Endothelial cell of umbilical vein (primary cell): ENCODE measurements around the gene CNPY1. TPM values are rescaled to one million over a fixed set of nuclear protein-coding genes. Genes with fewer than 3 reads are reported as not detected.

Experiments
- BruUV-seq: library from RNA; stranded (reverse); fragments of 400-500 nt; replicated peaks from 2 replicates; lab custom pipeline; 2021; lab: Mats Ljungman, UMichigan
- CTCF ChIA-PET: fragments of 300-600, 350-600 bp; sonication (Branson Sonifier 250); formaldehyde crosslinking; loops from one replicate; lab custom pipeline; 2021; ENCODE audit warnings: antibody characterized with exemption, inconsistent platforms; lab: Charles Lee
- POLR2A ChIA-PET: fragments of 300-600, 350-600 bp; sonication (Branson Sonifier 250); formaldehyde crosslinking; loops from one replicate; lab custom pipeline; 2021; ENCODE audit warnings: antibody characterized with exemption, inconsistent platforms; lab: Charles Lee
- DNase-seq: peaks from one replicate; pipeline ENCODE4 v3.0.0-alpha.2; 2011; ENCODE audit warnings: low read depth, low spot score
- FAIRE-seq: peaks from 2 replicates; lab custom pipeline; 2011; peaks lifted over from hg19 to GRCh38; lab: Jason Lieb, UNC
- H2AFZ ChIP-seq: 2 replicates; pipeline ENCODE4 v1.6.0; 2012; ENCODE audit warnings: low read depth, low read length, control low read depth, inconsistent platforms
- H3K27ac ChIP-seq: 2 replicates; pipeline ENCODE4 v1.5.1; 2011; ENCODE audit warnings: low read depth, mild to moderate bottlenecking, control low read depth, low read length, moderate library complexity; ENCODE audit not compliant: insufficient read depth
- H3K27me3 ChIP-seq, 2 experiments: 2 replicates each; pipeline versions ENCODE4 v1.6.0 to v1.6.1; 2011; ENCODE audit warnings: low read length in 2 of 2, mixed read lengths in 1 of 2; ENCODE audit not compliant: control insufficient read depth in 2 of 2, insufficient read depth in 2 of 2
- H3K36me3 ChIP-seq, 2 experiments: 2 replicates in 1 of 2; 3 replicates in 1 of 2; pipeline ENCODE4 v1.5.1; 2011; ENCODE audit warnings: low read length in 2 of 2, mild to moderate bottlenecking in 1 of 2, moderate library complexity in 1 of 2; ENCODE audit not compliant: control insufficient read depth in 2 of 2, insufficient read depth in 2 of 2; ENCODE audit errors: extremely low read depth in 1 of 2
- H3K4me1 ChIP-seq: 3 replicates; pipeline ENCODE4 v1.5.1; 2011; ENCODE audit warnings: mild to moderate bottlenecking, low read length; ENCODE audit not compliant: control insufficient read depth, insufficient read depth; ENCODE audit errors: extremely low read depth
- H3K4me2 ChIP-seq: 2 replicates; pipeline ENCODE4 v1.6.1; 2011; ENCODE audit warnings: low read length, control low read depth, mixed read lengths; ENCODE audit not compliant: insufficient read depth
- H3K4me3 ChIP-seq, 3 experiments: fragments of 200-600 bp in 1 of 3; sonication (generic), shearing (Covaris generic) in 1 of 3; replicated peaks in 1 of 3; 2 replicates each; pipeline ENCODE4 v1.5.1; 2011 to 2016; ENCODE audit warnings: control low read depth in 3 of 3, low read length in 3 of 3, mild to moderate bottlenecking in 2 of 3, inconsistent platforms in 1 of 3, low read depth in 1 of 3, moderate library complexity in 1 of 3; ENCODE audit not compliant: insufficient read depth in 1 of 3
- H3K79me2 ChIP-seq: 2 replicates; pipeline ENCODE4 v1.6.0; 2012; ENCODE audit warnings: low read length, inconsistent platforms; ENCODE audit not compliant: control insufficient read depth, insufficient read depth
- H3K9ac ChIP-seq: replicated peaks from 2 replicates; pipeline ENCODE3; 2011; ENCODE audit warnings: low read length, control low read depth; ENCODE audit not compliant: insufficient read depth; ENCODE audit errors: extremely low read depth
- H3K9me1 ChIP-seq: replicated peaks from 3 replicates; pipeline ENCODE4 v1.6.0; 2011; ENCODE audit warnings: mild to moderate bottlenecking, low read length; ENCODE audit not compliant: control insufficient read depth, insufficient read depth; ENCODE audit errors: extremely low read depth
- H3K9me3 ChIP-seq: replicated peaks from 2 replicates; pipeline ENCODE4 v1.5.1; 2012; ENCODE audit warnings: low read length, inconsistent platforms; ENCODE audit not compliant: control insufficient read depth, insufficient read depth
- H4K20me1 ChIP-seq: replicated peaks from 2 replicates; pipeline ENCODE3; 2011; ENCODE audit warnings: mild to moderate bottlenecking, low read length; ENCODE audit not compliant: control insufficient read depth, insufficient read depth; ENCODE audit errors: extremely low read depth
- FOS ChIP-seq: IDR thresholded peaks from 2 replicates; pipeline ENCODE4 v1.6.1; 2011; ENCODE audit warnings: mild to moderate bottlenecking, low read length, moderate library complexity, borderline replicate concordance; ENCODE audit not compliant: insufficient read depth
- MYC ChIP-seq: IDR thresholded peaks from one replicate; pipeline ENCODE4 v1.6.1; 2011; ENCODE audit warnings: mild to moderate bottlenecking, low read depth, low read length
- POLR2AphosphoS5 ChIP-seq: IDR thresholded peaks from 2 replicates; pipeline ENCODE4 v1.6.1; 2012; ENCODE audit warnings: low read depth, mild to moderate bottlenecking, control low read depth, low read length, moderate library complexity; ENCODE audit not compliant: insufficient read depth
- dilution Hi-C: fragments of 300-500 bp; cut with MboI; formaldehyde crosslinking; loops from one replicate; pipeline ENCODE4 v1.15.0; 2019; ENCODE audit warnings: low sequenced_read_pairs; ENCODE audit not compliant: extremely low pct_ligation_motif_present
- intact Hi-C: fragments of 100-400 bp; cut with micrococcal nuclease; formaldehyde crosslinking; loops from one replicate; pipeline ENCODE4 v1.10.0; 2022
- polyA plus RNA-seq, 4 experiments: library from polyadenylated mRNA; depleted of rRNA in 3 of 4; stranded (reverse) in 3 of 4; unstranded in 1 of 4; fragments of >200 nt; gene quantifications; 2 replicates each; pipeline versions ENCODE4 v1.2.1 to v1.2.3, GENCODE V29; 2011 to 2012; ENCODE audit warnings: missing spikeins in 1 of 4
- total RNA-seq: library from RNA; stranded (reverse); gene quantifications from 2 replicates; pipeline ENCODE4 v1.2.3, GENCODE V29; 2021
- TF ChIP-seq, protein P1 (sequence below), 2 donors: IDR thresholded peaks; 1 replicate in 1 of 2; 2 replicates in 1 of 2; pipeline ENCODE4 v1.5.1; 2011; ENCODE audit warnings: low read length in 2 of 2, mild to moderate bottlenecking in 2 of 2, moderate library complexity in 2 of 2, control low read depth in 1 of 2, inconsistent platforms in 1 of 2, low read depth in 1 of 2; ENCODE audit not compliant: insufficient read depth in 1 of 2; ENCODE audit errors: extremely low read depth in 1 of 2
- TF ChIP-seq, protein P2 (sequence below): IDR thresholded peaks from 2 replicates; pipeline ENCODE4 v1.6.1; 2011; ENCODE audit not compliant: insufficient read depth, insufficient read length

Gene CNPY1
- total and polyA plus RNA-seq, 2 donors (not counting 3 experiments of a cell fraction or from before 2014, with no cell fraction given) = not detected

DNA sequence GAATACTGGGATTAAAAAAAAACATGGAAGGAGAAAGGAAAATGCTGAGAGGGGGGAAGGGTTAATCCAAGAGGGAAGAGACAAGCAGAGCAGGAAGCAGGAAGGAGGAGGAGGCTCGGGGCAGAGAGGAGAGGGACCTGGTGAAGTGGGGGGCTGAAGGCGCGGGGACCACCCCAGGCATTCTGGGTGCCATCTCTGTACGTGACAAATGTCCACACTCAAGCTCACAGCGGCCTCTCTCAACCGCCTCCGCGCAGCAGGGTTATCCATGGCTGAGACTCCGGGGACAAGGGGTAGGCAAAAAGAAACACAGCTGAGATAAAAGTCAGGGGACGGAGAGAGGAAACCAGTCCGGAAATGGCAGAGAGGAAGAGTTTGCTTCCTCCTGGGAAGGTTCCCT lies 54.5 kb downstream of the CNPY1 start:
- no peak overlapping the region for H2AFZ ChIP-seq
- intact Hi-C loops (no loop called here), dilution Hi-C loops (no loop called here)
- no peaks in the 10 kb centered on the region for H4K20me1 ChIP-seq
- TF ChIP-seq MYC (no peak), POLR2AphosphoS5 (no peak), FOS (no peak)
- TF ChIP-seq, protein P1, sequence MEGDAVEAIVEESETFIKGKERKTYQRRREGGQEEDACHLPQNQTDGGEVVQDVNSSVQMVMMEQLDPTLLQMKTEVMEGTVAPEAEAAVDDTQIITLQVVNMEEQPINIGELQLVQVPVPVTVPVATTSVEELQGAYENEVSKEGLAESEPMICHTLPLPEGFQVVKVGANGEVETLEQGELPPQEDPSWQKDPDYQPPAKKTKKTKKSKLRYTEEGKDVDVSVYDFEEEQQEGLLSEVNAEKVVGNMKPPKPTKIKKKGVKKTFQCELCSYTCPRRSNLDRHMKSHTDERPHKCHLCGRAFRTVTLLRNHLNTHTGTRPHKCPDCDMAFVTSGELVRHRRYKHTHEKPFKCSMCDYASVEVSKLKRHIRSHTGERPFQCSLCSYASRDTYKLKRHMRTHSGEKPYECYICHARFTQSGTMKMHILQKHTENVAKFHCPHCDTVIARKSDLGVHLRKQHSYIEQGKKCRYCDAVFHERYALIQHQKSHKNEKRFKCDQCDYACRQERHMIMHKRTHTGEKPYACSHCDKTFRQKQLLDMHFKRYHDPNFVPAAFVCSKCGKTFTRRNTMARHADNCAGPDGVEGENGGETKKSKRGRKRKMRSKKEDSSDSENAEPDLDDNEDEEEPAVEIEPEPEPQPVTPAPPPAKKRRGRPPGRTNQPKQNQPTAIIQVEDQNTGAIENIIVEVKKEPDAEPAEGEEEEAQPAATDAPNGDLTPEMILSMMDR (IDR thresholded peaks at IDR 0.05; ENCODE audit: extremely low read depth in 1 of 2, insufficient read depth in 1 of 2, low read depth in 1 of 2, low read length in 2 of 2) = no peak
- TF ChIP-seq, protein P2, sequence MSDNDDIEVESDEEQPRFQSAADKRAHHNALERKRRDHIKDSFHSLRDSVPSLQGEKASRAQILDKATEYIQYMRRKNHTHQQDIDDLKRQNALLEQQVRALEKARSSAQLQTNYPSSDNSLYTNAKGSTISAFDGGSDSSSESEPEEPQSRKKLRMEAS = no peak
- peaks cover 6 to 12% of the 10 kb centered on the region in 2 experiments for H3K27me3 ChIP-seq
- H3K9ac ChIP-seq = no peak overlapping the region
- H3K36me3 ChIP-seq = no peaks in the 10 kb centered on the region
- H3K4me3 ChIP-seq = no peak overlapping the region
- ChIA-PET POLR2A (no interaction called here), CTCF (no interaction called here)
- no peaks in the 10 kb centered on the region for H3K9me3 ChIP-seq
- no peak overlapping the region for H3K4me2 ChIP-seq
- no peaks in the 10 kb centered on the region for H3K9me1 ChIP-seq
- H3K79me2 ChIP-seq = no peaks in the 10 kb centered on the region
- FAIRE-seq (no peak), DNase-seq (no peak)
- no peak overlapping the region for H3K27ac ChIP-seq
- no TSS peak for BruUV-seq
- H3K4me1 ChIP-seq = no peaks in the 10 kb centered on the region
